GM19099 (cell line): ENCODE data around the gene PPIL4.

Experiments
- POLR2A ChIP-seq: IDR thresholded peaks from 3 replicates; pipeline ENCODE4 v1.6.1; 2011; ENCODE audit warnings: low read depth; ENCODE audit not compliant: insufficient read length; ENCODE audit errors: extremely low read depth

The PPIL4 gene, protein sequence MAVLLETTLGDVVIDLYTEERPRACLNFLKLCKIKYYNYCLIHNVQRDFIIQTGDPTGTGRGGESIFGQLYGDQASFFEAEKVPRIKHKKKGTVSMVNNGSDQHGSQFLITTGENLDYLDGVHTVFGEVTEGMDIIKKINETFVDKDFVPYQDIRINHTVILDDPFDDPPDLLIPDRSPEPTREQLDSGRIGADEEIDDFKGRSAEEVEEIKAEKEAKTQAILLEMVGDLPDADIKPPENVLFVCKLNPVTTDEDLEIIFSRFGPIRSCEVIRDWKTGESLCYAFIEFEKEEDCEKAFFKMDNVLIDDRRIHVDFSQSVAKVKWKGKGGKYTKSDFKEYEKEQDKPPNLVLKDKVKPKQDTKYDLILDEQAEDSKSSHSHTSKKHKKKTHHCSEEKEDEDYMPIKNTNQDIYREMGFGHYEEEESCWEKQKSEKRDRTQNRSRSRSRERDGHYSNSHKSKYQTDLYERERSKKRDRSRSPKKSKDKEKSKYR

DNA sequence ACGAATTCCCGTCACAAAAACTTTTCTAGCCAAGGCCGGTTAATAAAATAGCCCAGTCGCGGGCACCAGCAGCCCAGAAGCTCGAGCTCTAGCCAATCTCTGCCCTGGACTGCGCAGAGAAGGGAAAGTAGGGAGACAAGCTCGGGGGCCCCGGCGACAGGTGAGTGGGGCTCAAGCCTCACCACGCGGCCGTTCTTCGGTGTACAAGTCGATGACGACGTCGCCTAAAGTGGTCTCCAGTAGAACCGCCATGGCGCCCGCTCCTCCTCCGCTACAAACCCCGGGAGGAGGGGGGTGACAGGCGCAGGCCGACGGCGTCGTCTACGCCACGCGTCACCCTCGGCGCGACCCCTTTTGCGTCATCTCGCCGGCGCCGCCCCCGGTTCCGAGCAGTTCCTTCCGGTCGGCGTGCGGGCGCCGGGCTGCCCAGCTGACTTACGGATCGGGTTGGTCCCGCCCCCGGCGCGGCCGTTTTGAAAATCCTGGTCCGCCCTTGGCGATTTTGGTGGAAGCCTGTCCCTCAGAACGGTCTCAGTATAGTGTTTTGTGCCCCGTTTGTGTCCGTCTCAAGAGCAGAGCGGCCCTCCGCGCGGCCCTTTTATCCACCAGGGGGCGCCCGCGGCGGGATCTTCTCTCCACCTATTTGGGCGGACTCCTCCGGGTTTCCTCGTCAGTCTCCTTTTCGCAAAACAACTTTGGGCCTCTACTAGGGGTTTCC, at the start of gene PPIL4:
Gene PPIL4, minus strand, starts transcription at position 290 of the 718 bp plus-strand sequence. Its CDS starts 38 bp downstream, at position 252.
- peak; percentile 88 for TF ChIP-seq POLR2A

DNA sequence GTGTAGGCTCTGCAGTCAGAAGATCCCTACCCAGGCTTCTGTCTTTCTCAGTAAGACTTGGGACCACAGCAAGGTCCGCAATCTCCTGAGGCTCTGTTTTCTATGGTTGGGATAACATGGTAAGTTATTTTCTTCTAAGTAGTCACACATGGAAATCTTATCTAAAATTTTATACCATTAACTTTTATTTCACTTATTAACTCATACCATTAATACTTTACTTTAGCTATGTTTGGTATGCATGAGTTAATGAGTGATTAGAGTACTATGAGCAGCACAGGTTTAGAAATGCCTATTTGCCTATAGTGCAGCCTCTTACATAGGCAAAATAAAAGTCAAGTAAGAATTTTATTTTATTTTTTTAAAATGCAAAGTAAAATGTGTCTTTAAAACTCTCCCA, 47.6 kb upstream of the PPIL4 start:
- TF ChIP-seq POLR2A = no peak

DNA sequence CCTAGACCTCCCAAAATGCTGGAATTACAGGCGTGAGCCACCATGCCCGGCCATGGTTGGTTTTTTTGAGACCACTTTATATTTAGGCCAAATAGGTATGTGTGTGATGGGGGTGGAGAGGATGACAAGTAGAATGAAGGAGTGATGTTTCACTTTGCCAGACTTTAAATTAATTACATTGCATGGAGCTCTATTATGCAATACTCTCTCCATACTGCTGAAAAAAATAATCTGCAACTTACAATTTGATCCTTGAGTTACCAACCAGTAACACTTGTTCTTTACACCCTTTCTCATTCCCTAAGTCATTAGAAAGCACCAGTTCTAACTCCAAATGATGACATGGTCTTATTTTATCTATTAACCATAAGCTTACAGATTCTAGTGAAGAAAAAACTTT, 47.1 kb upstream of the PPIL4 start:
- no peak for TF ChIP-seq POLR2A

DNA sequence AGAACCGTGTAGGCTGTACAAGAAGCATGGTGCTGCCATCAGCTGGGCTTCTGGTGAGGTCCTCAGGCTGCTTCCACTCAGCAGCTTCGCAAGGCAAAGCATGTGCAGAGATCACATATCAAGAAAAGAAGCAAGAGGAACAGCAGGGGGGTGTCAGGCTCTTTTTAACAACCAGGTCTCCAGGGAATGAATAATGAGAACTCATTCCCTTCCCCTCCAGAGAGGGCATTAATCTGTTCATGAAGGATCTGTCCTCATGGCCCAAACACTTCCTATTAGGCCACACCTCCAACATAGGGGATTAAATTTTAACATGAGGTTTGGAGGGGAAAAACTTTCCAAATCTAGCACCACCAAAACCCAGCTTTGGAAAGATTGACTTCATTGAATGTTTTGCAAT, 40.3 kb upstream of the PPIL4 start:
- TF ChIP-seq POLR2A = no peak

DNA sequence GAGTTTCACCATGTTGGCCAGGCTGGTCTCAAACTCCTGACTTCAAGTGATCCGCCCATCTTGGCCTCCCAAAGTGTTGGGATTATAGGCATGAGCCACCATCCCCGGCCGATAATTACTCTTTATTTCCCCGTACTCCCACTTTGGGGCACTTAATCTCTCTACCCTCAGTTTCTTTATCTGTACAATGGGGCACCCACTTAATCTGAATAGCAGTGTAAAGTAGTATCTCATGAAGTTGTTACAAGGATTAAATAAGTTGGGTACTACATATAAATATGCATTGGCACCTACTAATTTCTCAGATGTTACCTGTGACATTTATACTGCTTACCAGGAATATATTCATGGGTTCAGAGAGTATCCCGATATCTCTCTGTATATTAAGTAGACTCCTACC, 35.5 kb upstream of the PPIL4 start:
- no peak for TF ChIP-seq POLR2A

DNA sequence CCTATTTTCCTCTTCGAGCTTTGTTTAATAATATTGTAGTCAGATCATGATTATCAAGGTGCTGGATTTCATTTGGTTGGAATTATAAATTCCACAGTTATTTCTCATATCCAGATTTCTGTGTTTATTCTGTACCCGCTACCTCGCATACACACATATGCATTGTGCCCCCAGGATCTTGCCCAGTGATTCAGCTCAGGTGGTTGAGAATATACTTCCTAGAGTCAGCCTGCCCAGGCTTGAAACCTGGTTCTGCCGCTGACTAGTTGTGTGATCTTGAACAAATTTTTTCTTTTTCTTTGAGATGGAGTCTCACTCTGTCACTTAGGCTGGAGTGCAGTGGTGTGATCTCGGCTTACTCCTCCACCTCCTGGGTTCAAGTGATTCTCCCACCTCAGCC, 35.0 kb upstream of the PPIL4 start:
- TF ChIP-seq POLR2A = no peak

DNA sequence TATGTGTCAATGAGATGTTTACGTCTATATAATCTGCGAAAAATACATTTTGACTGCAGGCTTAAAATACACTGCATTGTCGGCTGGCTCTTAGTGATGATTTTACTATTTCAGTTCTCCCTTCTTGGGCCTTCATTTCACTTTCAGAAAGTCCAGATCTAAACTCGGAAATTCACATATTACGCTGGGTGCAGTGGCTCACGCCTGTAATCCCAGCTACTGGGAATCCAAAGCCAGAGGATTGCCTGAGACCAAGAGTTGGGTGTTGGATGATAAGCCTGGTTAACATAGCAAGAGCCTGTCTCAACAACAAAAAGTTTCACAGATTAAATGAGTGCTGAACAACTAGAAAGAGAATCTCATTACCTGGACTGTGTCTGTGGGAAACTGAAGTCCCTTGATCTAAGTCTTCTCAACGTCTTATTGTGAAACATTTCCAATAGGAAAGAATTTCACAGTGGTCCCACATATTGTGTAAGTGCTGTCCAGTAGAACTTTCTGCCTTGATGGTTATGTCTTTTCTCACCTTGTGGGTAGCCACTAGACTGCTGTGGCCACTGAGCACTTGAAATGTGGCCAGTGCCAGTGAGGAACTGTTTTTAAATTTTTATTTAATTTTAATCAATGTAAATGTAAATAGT, 22.2 kb upstream of the PPIL4 start:
- no peak for TF ChIP-seq POLR2A

DNA sequence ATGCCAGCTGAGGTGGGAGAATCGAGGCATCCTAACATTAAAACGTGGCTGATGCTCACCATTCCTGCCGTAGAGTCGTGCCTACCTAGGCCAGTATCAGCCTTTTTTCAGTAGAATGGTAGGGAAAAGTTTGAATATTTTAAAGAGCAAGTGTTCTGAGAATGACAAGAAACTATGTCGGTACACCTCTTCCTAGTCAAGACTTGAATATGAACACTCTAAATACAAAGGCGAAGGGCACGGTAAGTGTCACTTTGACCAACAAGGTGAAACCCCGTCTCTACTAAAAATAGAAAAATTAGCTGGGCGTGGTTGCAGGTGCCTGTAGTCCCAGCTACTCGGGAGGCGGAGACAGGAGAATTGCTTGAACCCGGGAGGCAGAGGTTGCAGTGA, 21.3 kb upstream of the PPIL4 start:
- no peak for TF ChIP-seq POLR2A

DNA sequence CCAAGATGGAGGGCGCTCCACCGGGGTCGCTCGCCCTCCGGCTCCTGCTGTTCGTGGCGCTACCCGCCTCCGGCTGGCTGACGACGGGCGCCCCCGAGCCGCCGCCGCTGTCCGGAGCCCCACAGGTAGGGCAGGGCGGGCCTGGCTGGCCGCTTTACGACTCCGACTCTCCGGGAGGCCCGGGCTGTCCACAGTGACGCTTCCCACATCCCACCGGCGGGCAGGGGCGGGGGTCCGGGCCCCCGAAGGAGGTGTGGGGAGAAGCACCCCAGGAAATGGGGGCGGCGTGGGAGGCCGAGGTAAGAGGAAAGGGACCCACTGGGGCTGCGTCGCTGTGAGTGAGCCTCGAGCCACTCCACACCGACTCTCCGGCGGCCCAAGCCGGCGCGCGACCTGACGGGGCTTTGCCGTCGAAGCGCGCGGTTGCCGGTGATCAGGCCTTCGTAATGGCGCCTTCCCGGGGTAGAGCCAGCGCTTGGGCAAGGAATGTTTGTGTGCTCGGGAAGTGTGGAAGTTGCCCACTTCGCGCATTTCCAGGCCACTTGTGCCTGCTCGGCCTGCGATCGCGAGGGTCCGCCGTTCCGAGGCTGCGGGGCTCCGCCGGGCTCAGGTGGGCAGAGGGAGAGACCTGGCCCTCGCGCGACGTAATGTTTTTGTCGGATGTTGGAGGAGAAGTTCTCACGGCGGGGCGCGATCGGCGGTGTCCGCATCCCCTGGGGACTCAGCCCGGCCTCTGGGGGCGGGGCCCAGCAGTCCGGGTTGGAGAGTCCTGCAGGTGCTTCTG, 20.8 kb upstream of the PPIL4 start:
- peak; percentile 64 for TF ChIP-seq POLR2A

DNA sequence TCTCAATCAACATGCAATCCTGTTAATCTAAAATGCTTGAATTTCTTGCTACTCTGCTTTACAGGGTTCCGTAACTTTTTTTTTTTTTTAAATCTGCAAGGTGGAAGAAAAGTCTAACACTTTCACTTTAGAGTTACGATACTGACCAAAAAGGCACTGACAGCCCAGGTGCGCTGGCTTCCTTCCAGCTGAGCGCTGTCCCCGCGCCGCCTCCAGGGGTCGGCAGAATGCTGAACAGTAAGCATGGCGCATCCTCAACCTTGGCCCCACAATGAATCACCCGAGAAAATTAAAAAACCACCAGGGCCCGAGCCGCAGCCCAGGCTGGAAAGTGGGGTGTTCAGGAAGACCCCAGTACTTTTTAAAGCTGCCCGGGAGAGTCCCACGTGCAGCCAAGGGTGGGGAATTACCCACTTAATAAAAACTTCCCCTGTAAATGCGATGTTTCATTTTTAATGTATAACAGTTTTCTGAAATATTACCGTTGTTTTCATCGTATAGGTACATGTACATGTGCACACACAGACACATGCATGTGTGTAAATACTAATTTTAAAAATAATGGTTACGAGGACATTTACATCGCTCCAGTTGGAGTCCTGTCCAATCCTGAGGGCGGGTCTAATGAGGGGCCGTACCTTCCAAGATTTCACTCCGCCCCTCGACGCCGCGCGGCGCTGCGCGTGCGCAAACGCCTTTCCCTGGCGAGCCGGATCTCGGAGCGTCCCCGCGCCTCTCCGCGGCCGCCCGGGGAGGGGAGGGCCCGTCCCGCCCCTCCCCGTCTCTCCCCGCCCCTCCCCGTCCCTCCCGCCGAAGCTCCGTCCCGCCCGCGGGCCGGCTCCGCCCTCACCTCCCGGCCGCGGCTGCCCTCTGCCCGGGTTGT, 19.9 kb upstream of the PPIL4 start, which contains the start of gene GINM1:
Gene GINM1, plus strand, starts transcription at position 849 of the 883 bp plus-strand sequence. CDS start 40 bp downstream, outside the sequence.
- TF ChIP-seq POLR2A = no peak

DNA sequence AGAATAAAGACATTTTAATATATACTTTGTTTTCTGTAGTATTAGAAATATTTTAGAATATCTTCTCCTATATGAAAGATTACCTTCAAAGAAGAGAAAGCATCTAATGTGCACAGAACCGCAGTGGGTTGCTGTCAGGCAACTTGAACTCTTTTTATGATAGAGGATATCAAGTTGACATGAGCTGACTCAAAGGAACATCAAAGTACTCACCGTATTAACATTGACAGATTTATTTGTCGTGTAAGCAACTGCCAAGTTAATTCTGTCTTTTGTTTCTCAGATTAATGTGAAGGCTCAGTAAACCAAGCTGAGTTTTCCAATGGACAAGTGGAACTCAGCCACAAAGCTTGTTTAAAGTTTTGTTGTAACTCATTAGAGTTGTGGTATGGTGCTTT, 18.1 kb upstream of the PPIL4 start:
- TF ChIP-seq POLR2A = no peak

DNA sequence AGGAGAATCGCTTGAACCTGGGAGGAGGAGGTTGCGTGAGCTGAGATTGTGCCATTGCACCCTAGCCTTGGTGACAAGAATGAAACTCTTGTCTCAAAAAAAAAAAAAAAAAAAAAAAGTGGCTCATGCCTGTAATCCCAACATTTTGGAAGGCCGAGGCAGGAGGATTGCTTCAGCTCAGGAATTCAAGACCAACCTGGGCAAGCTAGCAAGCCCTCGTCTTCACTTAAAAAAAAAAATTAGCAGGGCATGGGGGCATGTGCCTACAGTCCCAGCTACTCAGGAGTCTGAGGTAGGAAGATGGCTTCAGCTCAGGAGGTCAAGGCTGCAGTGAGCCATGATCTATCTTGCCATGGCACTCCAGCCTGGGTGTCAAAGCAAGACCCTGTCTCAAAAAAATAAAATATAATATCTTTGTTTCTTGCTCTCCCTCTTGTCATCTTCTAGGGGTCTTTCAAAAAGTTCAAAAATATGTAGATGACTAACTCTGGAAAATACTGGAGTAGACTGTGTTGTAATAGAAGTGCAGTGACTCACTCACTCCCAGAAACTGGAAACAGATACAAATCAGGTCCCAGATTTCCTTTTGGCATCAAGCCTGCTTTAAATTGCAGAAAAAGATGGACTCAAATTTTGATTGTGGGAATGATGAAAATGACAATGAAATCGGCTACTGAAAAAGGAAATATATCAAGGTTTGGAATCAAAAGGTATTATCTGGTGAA, 17.5 kb upstream of the PPIL4 start:
- no peak for TF ChIP-seq POLR2A

DNA sequence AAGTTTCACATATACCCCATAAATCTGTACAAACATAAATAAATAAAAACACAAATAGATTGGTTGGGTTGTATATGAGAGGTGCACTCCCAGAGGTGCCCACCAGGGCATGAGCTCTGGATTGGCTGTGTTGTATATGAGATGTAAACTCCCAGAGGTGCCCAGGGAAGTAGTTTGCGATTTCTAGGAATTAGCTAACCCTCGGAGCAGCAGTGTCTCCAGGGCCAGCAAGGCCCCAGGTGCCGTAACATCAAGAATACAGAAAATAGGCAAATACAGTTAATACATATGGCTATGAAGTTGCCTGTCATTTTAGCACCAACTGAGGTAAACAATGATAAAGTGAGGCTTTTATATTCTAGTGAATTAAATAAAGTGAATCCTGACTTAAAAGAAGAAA, 14.9 kb upstream of the PPIL4 start:
- TF ChIP-seq POLR2A = no peak
